ENCODE data around the gene NPAS3.

DNA sequence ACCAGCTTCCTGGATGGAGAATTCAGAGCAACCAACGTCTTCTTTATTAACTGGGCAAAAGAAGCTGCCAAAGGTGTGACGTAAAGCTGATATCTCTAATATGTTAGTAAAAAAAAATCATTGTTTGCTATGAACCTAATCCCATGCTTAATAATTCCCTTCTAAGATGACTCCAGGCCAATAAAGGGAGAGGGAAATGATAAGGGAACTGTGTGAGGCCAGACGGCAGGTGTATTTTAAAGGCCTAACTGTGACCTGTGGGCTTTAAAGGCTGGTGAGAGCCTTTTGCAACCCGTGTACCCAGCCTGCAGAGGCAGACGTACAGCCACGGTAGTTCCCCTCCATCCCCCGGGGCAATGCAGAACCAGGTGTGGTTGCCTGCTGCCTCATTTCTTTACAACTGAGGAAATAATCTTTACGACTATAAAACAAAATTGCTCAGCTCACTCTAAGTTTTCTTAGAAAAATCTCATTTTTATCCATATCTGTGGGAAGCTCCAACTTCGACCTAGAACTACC, 641.6 kb downstream of the NPAS3 start:
- TF ChIP-seq, protein P1, sequence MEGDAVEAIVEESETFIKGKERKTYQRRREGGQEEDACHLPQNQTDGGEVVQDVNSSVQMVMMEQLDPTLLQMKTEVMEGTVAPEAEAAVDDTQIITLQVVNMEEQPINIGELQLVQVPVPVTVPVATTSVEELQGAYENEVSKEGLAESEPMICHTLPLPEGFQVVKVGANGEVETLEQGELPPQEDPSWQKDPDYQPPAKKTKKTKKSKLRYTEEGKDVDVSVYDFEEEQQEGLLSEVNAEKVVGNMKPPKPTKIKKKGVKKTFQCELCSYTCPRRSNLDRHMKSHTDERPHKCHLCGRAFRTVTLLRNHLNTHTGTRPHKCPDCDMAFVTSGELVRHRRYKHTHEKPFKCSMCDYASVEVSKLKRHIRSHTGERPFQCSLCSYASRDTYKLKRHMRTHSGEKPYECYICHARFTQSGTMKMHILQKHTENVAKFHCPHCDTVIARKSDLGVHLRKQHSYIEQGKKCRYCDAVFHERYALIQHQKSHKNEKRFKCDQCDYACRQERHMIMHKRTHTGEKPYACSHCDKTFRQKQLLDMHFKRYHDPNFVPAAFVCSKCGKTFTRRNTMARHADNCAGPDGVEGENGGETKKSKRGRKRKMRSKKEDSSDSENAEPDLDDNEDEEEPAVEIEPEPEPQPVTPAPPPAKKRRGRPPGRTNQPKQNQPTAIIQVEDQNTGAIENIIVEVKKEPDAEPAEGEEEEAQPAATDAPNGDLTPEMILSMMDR (IDR thresholded peaks at IDR 0.05) = no peak
- TF ChIP-seq POLR2A (IDR thresholded peaks at IDR 0.05) = no peak
